Measurements from ENCODE around the gene FCER1A. TPM values are rescaled to one million over a fixed set of nuclear protein-coding genes. Genes with fewer than 3 reads are reported as not detected.

The FCER1A gene
- total RNA-seq, 1 experiment from 2014 or later = not detected

GRCh38 chr1:159307346-159308020, 5.3 kb downstream of the FCER1A start:
- no peaks in the 10 kb centered on the region for H3K36me3 ChIP-seq (ENCODE audit: insufficient read depth, low read length, poor library complexity, severe bottlenecking)
- TF ChIP-seq CTCF (conservative IDR thresholded peaks at IDR 0.05; ENCODE audit: low read depth, low read length) (no peak), EZH2 (IDR thresholded peaks at IDR 0.05; ENCODE audit: borderline replicate concordance, low read depth, low read length, poor library complexity, severe bottlenecking) (no peak)
- no peaks in the 10 kb centered on the region for H3K9me3 ChIP-seq (ENCODE audit: low read depth, low read length, poor library complexity, severe bottlenecking)
- H3K27me3 ChIP-seq (replicated peaks; ENCODE audit: insufficient read depth, low read depth, low read length, poor library complexity) = peaks cover 45% of the 10 kb centered on the region
- no peak overlapping the region for H3K27ac ChIP-seq (ENCODE audit: low read depth, low read length, poor library complexity, severe bottlenecking)
- CTCF ChIA-PET = no interaction called here
- POLR2A ChIA-PET (ENCODE audit: low non-redundant PET) = no interaction called here
- intact Hi-C loops (cut with micrococcal nuclease; ENCODE audit: unreplicated experiment) = no loop called here
- BruUV-seq (replicated peaks) = no TSS peak
- no peaks in the 10 kb centered on the region for H3K4me1 ChIP-seq (ENCODE audit: insufficient read depth, low read length, poor library complexity, severe bottlenecking)
- no peak overlapping the region for H3K4me3 ChIP-seq (ENCODE audit: low read depth, low read length, poor library complexity, severe bottlenecking)
- peak; percentile 2 for DNase-seq (ENCODE audit: low spot score)

- TF ChIP-seq CTCF (conservative IDR thresholded peaks at IDR 0.05; ENCODE audit: low read depth, low read length) = no peak
- TF ChIP-seq EZH2 (IDR thresholded peaks at IDR 0.05; ENCODE audit: borderline replicate concordance, low read depth, low read length, poor library complexity, severe bottlenecking) = no peak
- Histone ChIP-seq H3K4me3 (ENCODE audit: low read depth, low read length, poor library complexity, severe bottlenecking) (no peak overlapping the region), H3K36me3 (ENCODE audit: insufficient read depth, low read length, poor library complexity, severe bottlenecking) (no peaks in the 10 kb centered on the region), H3K9me3 (ENCODE audit: low read depth, low read length, poor library complexity, severe bottlenecking) (no peaks in the 10 kb centered on the region), H3K4me1 (ENCODE audit: insufficient read depth, low read length, poor library complexity, severe bottlenecking) (no peaks in the 10 kb centered on the region), H3K27me3 (replicated peaks; ENCODE audit: insufficient read depth, low read depth, low read length, poor library complexity) (peaks cover 47% of the 10 kb centered on the region), H3K27ac (ENCODE audit: low read depth, low read length, poor library complexity, severe bottlenecking) (no peak overlapping the region)
- CTCF ChIA-PET = interaction anchor here (0.6 kb wide), 1 partner anchor 389 kb away, joined by 3 read pairs; no protein-coding TSS in a partner anchor
- intact Hi-C loops (cut with micrococcal nuclease; ENCODE audit: unreplicated experiment) = no loop called here
- no TSS peak for BruUV-seq (replicated peaks)
- POLR2A ChIA-PET (ENCODE audit: low non-redundant PET) = no interaction called here
- DNase-seq (ENCODE audit: low spot score) = no peak
Measured at GRCh38 chr1:159311679-159312078, 9.5 kb downstream of the FCER1A start.

- intact Hi-C loops (cut with micrococcal nuclease; ENCODE audit: unreplicated experiment) = no loop called here
- BruUV-seq (replicated peaks) = no TSS peak
- CTCF ChIA-PET = no interaction called here
Measured at GRCh38 chr1:159315381-159315780, 13.2 kb downstream of the FCER1A start.

More at GRCh38 chr1:159315381-159315780, 13.2 kb downstream of the FCER1A start:
- no peaks in the 10 kb centered on the region for H3K4me1 ChIP-seq (ENCODE audit: insufficient read depth, low read length, poor library complexity, severe bottlenecking)
- H3K36me3 ChIP-seq (ENCODE audit: insufficient read depth, low read length, poor library complexity, severe bottlenecking) = no peaks in the 10 kb centered on the region
- TF ChIP-seq EZH2 (IDR thresholded peaks at IDR 0.05; ENCODE audit: borderline replicate concordance, low read depth, low read length, poor library complexity, severe bottlenecking) (no peak), CTCF (conservative IDR thresholded peaks at IDR 0.05; ENCODE audit: low read depth, low read length) (no peak)
- POLR2A ChIA-PET (ENCODE audit: low non-redundant PET) = no interaction called here
- H3K27ac ChIP-seq (ENCODE audit: low read depth, low read length, poor library complexity, severe bottlenecking) = no peak overlapping the region
- no peak for DNase-seq (ENCODE audit: low spot score)
- H3K27me3 ChIP-seq (replicated peaks; ENCODE audit: insufficient read depth, low read depth, low read length, poor library complexity) = peaks cover 38% of the 10 kb centered on the region
- no peak overlapping the region for H3K4me3 ChIP-seq (ENCODE audit: low read depth, low read length, poor library complexity, severe bottlenecking)
- H3K9me3 ChIP-seq (ENCODE audit: low read depth, low read length, poor library complexity, severe bottlenecking) = no peaks in the 10 kb centered on the region

All from A673 (cell line).